Mononuclear cell (primary cell): ENCODE results near the gene NUDT12. TPM values are rescaled to one million over a fixed set of nuclear protein-coding genes. Genes with fewer than 3 reads are reported as not detected.

ENCODE experiments used
- H3K27me3 ChIP-seq: 2 replicates; pipeline ENCODE4 v1.6.0; 2011; ENCODE audit warnings: low read length, control low read depth; ENCODE audit not compliant: insufficient read depth
- H3K4me1 ChIP-seq: 2 replicates; pipeline ENCODE4 v1.5.1; 2011; ENCODE audit warnings: mild to moderate bottlenecking, low read length, control low read depth; ENCODE audit not compliant: insufficient read depth
- H3K4me3 ChIP-seq: 2 replicates; pipeline ENCODE4 v1.5.1; 2011; ENCODE audit warnings: mild to moderate bottlenecking, low read length, moderate library complexity
- H3K9me3 ChIP-seq: 2 replicates; pipeline ENCODE4 v1.5.1; 2011; ENCODE audit warnings: low read depth, mild to moderate bottlenecking, control low read depth, low read length
- total RNA-seq: library from RNA; depleted of rRNA; stranded (reverse); fragments of >200 nt; gene quantifications from one replicate; pipeline ENCODE4 v1.2.3, GENCODE V29; 2012

The NUDT12 gene
- total RNA-seq = 1.4 TPM

DNA sequence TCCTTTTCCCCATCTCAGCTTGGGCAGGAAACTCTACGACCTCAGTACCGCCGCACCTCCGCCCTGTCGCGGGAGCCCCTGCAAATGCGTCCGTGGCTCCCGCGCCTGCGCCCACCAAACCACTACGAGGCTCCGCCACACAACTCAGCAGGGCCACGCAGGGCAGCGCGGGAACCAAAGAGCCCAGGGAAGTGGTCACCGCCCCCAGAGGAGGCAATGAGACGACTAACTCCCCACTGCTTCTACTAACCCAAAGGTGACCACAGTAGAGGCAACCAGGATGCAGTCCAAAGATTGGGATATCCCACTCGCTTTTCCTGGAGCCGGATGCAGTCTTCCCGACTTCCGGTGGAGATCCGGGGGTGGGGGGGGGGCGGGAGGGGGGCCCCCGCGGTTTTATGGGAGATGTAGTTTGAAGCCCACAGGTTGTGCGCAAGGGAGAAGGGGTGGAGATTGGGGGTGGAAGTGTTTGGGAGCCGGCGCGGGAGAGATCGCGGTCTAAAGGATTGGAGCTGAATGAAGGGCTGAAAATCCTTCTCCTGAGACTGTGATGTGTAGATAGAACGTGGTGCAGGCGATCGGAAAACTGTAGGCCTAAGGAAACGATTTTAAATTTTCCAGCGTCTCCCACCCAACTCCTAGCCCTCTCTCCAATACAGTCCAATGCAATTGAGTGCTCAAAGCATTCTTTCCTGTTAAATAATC, at the start of gene NUDT12:
Gene NUDT12 (minus strand): TSS at position 337 of the 705 bp plus-strand sequence. CDS start 2,541 bp downstream, outside the sequence.
- Histone ChIP-seq H3K4me1 (peaks cover 6% of the 10 kb centered on the region), H3K4me3 (peak within 1 kb of the TSS; percentile 45), H3K27me3 (no peaks in the 10 kb centered on the region), H3K9me3 (no peaks in the 10 kb centered on the region)

- Histone ChIP-seq H3K27me3 (no peaks in the 10 kb centered on the region), H3K4me1 (no peaks in the 10 kb centered on the region), H3K9me3 (no peaks in the 10 kb centered on the region), H3K4me3 (no peak overlapping the region)
Measured at GRCh38 chr5:103607346-103607745, 44.8 kb upstream of the NUDT12 start.

GRCh38 chr5:103605277-103605676, 42.7 kb upstream of the NUDT12 start:
- Histone ChIP-seq H3K4me3 (no peak overlapping the region), H3K4me1 (no peaks in the 10 kb centered on the region), H3K27me3 (no peaks in the 10 kb centered on the region), H3K9me3 (no peaks in the 10 kb centered on the region)

DNA sequence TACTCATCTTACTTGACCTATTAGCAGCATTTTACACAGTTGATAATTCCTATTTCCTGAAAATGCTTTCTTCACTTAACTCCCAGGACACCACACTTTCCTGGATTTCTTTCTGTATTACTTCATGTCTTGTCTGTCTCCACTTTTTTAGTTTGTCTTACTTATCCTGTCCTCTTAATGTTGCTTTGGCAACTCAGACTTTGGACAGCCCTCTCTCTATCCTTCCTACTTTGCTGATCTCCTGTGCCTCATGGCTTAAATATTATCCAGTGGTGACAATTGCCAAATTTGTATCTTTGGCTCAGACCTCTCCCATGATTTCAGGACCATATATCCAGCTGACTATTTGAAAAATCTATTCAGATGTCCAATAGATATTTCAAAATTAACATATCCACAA, 39.8 kb upstream of the NUDT12 start:
- no peaks in the 10 kb centered on the region for H3K9me3 ChIP-seq
- no peak overlapping the region for H3K4me3 ChIP-seq
- no peaks in the 10 kb centered on the region for H3K4me1 ChIP-seq
- H3K27me3 ChIP-seq = no peaks in the 10 kb centered on the region

GRCh38 chr5:103601314-103601713, 38.7 kb upstream of the NUDT12 start:
- H3K4me1 ChIP-seq = no peaks in the 10 kb centered on the region

GRCh38 chr5:103600086-103600485, 37.5 kb upstream of the NUDT12 start:
- Histone ChIP-seq H3K4me3 (no peak overlapping the region), H3K9me3 (no peaks in the 10 kb centered on the region), H3K4me1 (no peaks in the 10 kb centered on the region), H3K27me3 (no peaks in the 10 kb centered on the region)

More at GRCh38 chr5:103601314-103601713, 38.7 kb upstream of the NUDT12 start:
- no peaks in the 10 kb centered on the region for H3K9me3 ChIP-seq
- no peak overlapping the region for H3K4me3 ChIP-seq
- no peaks in the 10 kb centered on the region for H3K27me3 ChIP-seq

DNA sequence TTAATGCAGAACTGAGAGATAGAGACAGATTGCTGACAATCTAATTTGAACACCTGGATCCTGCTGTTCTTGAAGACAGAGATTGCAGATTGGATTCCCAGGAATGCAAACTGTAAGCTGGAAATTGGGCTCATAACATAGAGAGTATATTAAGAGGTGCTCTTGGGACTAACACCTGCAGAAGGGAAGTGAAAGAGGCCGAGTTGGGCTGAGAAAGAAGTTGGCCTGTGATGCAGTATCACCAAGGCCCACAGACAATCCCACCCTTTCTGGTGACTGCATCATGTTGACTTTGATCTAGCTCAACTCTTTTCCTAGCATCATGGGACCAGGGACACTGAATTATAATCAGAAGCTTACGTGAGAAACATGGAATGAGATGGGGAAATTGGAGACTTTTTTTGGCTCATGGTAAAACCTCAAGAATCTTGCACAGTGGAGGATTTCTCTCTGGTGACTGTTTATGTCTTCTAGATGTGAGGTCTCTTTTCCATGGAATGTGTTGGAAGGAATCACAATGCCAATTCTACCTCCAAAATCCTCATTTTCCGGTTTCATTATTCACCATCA, 36.5 kb upstream of the NUDT12 start:
- H3K27me3 ChIP-seq = no peaks in the 10 kb centered on the region
- no peak overlapping the region for H3K4me3 ChIP-seq
- no peaks in the 10 kb centered on the region for H3K4me1 ChIP-seq
- no peaks in the 10 kb centered on the region for H3K9me3 ChIP-seq

- no peak overlapping the region for H3K4me3 ChIP-seq
- no peaks in the 10 kb centered on the region for H3K9me3 ChIP-seq
Measured at GRCh38 chr5:103590221-103590620, 27.6 kb upstream of the NUDT12 start.

DNA sequence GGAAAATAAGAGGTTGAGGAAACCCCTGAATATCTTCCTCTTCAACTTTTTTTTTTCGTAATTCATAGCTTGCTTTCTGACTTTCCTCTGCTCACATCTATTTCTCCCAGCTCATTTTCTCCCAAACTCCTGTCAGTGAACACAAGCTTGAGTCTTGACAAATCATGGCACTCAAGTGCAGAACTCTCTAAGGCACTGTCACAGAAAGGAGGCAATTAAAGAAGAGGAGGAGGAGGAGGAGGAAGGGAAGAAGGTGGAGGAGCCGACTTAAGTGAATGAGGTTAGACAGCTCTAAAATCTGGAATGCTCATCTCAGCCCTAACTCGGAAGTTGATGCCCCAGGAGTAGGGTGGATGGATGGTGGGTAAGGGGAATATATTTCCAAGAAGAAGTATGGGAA, 27.2 kb upstream of the NUDT12 start:
- Histone ChIP-seq H3K4me1 (no peaks in the 10 kb centered on the region), H3K27me3 (no peaks in the 10 kb centered on the region), H3K9me3 (no peaks in the 10 kb centered on the region), H3K4me3 (no peak overlapping the region)

More at GRCh38 chr5:103590221-103590620, 27.6 kb upstream of the NUDT12 start:
- Histone ChIP-seq H3K27me3 (no peaks in the 10 kb centered on the region), H3K4me1 (no peaks in the 10 kb centered on the region)

DNA sequence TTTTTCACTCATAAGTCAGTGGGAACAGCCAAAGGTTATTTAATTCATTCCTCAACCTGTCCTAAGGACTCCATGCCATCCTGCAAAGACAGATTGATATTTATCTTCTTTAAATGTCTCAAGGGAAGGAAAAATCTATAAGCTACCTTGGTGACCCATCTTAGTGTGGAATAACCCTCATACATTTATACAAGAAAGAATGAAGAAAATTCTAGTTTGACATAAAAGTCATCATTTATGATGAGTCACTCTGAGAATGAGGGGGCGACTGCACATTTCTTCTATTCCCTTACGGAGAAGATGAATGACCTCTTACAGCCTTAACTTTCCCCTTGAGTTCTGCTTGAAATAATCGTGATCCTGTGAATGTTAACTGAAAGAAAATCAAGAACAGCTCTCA, 26.8 kb upstream of the NUDT12 start:
- Histone ChIP-seq H3K9me3 (no peaks in the 10 kb centered on the region), H3K4me1 (no peaks in the 10 kb centered on the region)

GRCh38 chr5:103587185-103587748, 24.7 kb upstream of the NUDT12 start:
- no peaks in the 10 kb centered on the region for H3K4me1 ChIP-seq
- no peaks in the 10 kb centered on the region for H3K27me3 ChIP-seq
- H3K4me3 ChIP-seq = no peak overlapping the region
- no peaks in the 10 kb centered on the region for H3K9me3 ChIP-seq

More for the DNA sequence above, 26.8 kb upstream of the NUDT12 start:
- no peak overlapping the region for H3K4me3 ChIP-seq
- no peaks in the 10 kb centered on the region for H3K27me3 ChIP-seq

DNA sequence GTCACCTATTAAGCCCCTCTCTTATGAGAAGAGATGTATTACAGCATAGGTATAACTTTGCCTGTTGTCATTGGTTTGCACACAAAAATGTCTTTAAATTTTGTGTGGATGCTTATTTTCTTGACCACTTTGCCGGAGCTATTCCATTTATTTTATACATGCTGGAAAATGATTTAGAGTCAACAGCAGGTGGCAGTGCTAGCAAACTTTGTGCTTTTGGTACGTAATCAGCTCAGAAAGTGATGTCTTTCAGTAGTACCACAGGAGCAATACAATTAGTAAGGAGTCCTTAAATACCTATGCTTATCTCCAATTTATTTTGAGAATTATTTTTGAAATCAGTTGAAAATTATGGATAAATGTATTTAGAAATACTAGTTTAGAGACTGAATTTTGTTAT, 19.8 kb upstream of the NUDT12 start:
- H3K4me1 ChIP-seq = no peaks in the 10 kb centered on the region
- H3K4me3 ChIP-seq = no peak overlapping the region
- no peaks in the 10 kb centered on the region for H3K27me3 ChIP-seq
- no peaks in the 10 kb centered on the region for H3K9me3 ChIP-seq

GRCh38 chr5:103573411-103573810, 10.8 kb upstream of the NUDT12 start:
- H3K4me3 ChIP-seq = no peak overlapping the region
- peaks cover 3% of the 10 kb centered on the region for H3K27me3 ChIP-seq
- H3K9me3 ChIP-seq = no peaks in the 10 kb centered on the region
- no peaks in the 10 kb centered on the region for H3K4me1 ChIP-seq

- Histone ChIP-seq H3K27me3 (peaks cover 3% of the 10 kb centered on the region), H3K9me3 (no peaks in the 10 kb centered on the region), H3K4me1 (no peaks in the 10 kb centered on the region), H3K4me3 (no peak overlapping the region)
Measured at GRCh38 chr5:103572454-103572853, 9.9 kb upstream of the NUDT12 start.

DNA sequence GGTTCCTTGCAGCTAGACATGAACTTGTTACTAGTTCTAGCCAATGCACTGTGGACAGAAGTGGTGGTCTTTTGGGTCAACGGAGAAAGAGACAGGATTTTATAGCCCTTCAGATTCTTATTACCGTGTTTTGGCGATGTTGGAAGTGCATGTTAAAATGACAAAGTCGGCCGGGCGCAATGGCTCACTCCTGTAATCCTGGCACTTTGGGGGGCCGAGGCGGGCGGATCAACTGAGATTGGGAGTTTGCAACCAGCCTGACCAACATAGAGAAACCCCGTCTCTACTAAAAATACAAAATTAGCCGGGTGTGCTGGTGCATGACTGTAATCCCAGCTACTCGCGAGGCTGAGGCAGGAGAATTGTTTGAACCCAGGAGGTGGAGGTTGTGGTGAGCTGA, 9.1 kb upstream of the NUDT12 start:
- H3K27me3 ChIP-seq = peaks cover 3% of the 10 kb centered on the region
- no peaks in the 10 kb centered on the region for H3K9me3 ChIP-seq
- H3K4me3 ChIP-seq = no peak overlapping the region
- no peaks in the 10 kb centered on the region for H3K4me1 ChIP-seq
